ENCODE data around the gene ST6GALNAC5. TPM values are rescaled to one million over a fixed set of nuclear protein-coding genes. Genes with fewer than 3 reads are reported as not detected.

ST6GALNAC5 gene
- total and polyA plus RNA-seq, 2 of the 13 experiments (the other 11 are each of a cell fraction or from before 2014, with no cell fraction given) = not detected

DNA sequence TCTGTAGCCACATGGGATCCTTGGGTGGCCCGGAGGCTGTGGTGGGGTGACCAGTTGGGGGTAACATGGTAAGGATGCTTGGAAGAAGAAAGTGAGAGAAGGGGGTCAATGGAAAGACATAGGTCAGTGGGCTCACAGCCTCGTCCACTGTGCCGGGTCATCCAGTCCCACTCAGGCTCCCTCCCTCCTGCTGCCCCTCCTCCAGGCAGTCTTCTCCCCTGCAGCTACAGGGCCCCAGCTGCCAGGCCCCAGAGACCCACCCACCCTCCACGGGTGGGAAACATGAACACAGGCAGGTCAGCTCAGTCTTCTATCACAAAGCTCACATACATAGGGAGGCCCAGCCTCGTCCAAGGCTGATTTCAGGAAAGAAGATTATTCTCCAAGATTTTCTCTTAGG, 158.3 kb downstream of the ST6GALNAC5 start:
- DNase-seq (ENCODE audit: low spot score) = no peak
- no peak for FAIRE-seq
- H3K4me2 ChIP-seq (ENCODE audit: low read depth, low read length) = no peak overlapping the region
- intact Hi-C loops (cut with micrococcal nuclease; ENCODE audit: unreplicated experiment) (no loop called here), in situ Hi-C loops (cut with HindIII; ENCODE audit: extremely low pct_ligation_motif_present, low pct_unique_long_range_greater_than_20kb) (no loop called here)
- ChIA-PET POLR2A (no interaction called here), CTCF (ENCODE audit: low intra/inter-chr PET ratio, low total read pairs) (no interaction called here)
- H3K27ac ChIP-seq (ENCODE audit: extremely low read length, insufficient read depth, low read length) = no peak overlapping the region
- no peaks in the 10 kb centered on the region for H3K36me3 ChIP-seq (replicated peaks in 1 of 2; ENCODE audit: control insufficient read depth in 1 of 2, insufficient read depth in 2 of 2, low read length in 2 of 2)
- H3K4me3 ChIP-seq (replicated peaks in 1 of 3; ENCODE audit: insufficient read depth in 1 of 3, low read depth in 2 of 3, low read length in 3 of 3) = no peak overlapping the region
- H3K79me2 ChIP-seq (ENCODE audit: insufficient read depth, low read length) = no peaks in the 10 kb centered on the region
- H3K4me1 ChIP-seq (ENCODE audit: insufficient read depth, low read length) = no peaks in the 10 kb centered on the region
- no peak overlapping the region for H2AFZ ChIP-seq (ENCODE audit: low read length)
- no peak for ATAC-seq
- no peak overlapping the region for H3K9ac ChIP-seq (ENCODE audit: insufficient read depth, low read depth, low read length)
- BruUV-seq (replicated peaks) = no TSS peak
- 23% methylated on average over 3 of the region's 5 CpGs for WGBS (ENCODE audit: low lambda C conversion rate)
- no peaks in the 10 kb centered on the region for H4K20me1 ChIP-seq (ENCODE audit: insufficient read depth, low read length)
- H3K27me3 ChIP-seq (ENCODE audit: control insufficient read depth in 1 of 2, insufficient read depth in 2 of 2, low read length in 2 of 2) = no peaks in the 10 kb centered on the region
- no peaks in the 10 kb centered on the region for H3K9me3 ChIP-seq (ENCODE audit: low read length)
- TF ChIP-seq, protein P1, sequence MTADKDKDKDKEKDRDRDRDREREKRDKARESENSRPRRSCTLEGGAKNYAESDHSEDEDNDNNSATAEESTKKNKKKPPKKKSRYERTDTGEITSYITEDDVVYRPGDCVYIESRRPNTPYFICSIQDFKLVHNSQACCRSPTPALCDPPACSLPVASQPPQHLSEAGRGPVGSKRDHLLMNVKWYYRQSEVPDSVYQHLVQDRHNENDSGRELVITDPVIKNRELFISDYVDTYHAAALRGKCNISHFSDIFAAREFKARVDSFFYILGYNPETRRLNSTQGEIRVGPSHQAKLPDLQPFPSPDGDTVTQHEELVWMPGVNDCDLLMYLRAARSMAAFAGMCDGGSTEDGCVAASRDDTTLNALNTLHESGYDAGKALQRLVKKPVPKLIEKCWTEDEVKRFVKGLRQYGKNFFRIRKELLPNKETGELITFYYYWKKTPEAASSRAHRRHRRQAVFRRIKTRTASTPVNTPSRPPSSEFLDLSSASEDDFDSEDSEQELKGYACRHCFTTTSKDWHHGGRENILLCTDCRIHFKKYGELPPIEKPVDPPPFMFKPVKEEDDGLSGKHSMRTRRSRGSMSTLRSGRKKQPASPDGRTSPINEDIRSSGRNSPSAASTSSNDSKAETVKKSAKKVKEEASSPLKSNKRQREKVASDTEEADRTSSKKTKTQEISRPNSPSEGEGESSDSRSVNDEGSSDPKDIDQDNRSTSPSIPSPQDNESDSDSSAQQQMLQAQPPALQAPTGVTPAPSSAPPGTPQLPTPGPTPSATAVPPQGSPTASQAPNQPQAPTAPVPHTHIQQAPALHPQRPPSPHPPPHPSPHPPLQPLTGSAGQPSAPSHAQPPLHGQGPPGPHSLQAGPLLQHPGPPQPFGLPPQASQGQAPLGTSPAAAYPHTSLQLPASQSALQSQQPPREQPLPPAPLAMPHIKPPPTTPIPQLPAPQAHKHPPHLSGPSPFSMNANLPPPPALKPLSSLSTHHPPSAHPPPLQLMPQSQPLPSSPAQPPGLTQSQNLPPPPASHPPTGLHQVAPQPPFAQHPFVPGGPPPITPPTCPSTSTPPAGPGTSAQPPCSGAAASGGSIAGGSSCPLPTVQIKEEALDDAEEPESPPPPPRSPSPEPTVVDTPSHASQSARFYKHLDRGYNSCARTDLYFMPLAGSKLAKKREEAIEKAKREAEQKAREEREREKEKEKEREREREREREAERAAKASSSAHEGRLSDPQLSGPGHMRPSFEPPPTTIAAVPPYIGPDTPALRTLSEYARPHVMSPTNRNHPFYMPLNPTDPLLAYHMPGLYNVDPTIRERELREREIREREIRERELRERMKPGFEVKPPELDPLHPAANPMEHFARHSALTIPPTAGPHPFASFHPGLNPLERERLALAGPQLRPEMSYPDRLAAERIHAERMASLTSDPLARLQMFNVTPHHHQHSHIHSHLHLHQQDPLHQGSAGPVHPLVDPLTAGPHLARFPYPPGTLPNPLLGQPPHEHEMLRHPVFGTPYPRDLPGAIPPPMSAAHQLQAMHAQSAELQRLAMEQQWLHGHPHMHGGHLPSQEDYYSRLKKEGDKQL (CRISPR knock-in tag; IDR thresholded peaks at IDR 0.05; ENCODE audit: low read depth) = no peak
- no peak for TF ChIP-seq DR1 (CRISPR knock-in tag; IDR thresholded peaks at IDR 0.05)
- TF ChIP-seq RAD51 (IDR thresholded peaks at IDR 0.05; ENCODE audit: borderline replicate concordance) = no peak
- no peak for TF ChIP-seq ZNF577 (CRISPR knock-in tag; IDR thresholded peaks at IDR 0.05; ENCODE audit: borderline replicate concordance, low read depth)
- no peak for TF ChIP-seq NCOA2 (CRISPR knock-in tag; IDR thresholded peaks at IDR 0.05)
- TF ChIP-seq ZNF879 (CRISPR knock-in tag; IDR thresholded peaks at IDR 0.05) = no peak
- no peak for TF ChIP-seq ZNF710 (CRISPR knock-in tag; IDR thresholded peaks at IDR 0.05; ENCODE audit: borderline replicate concordance)
- no peak for TF ChIP-seq RFXAP (CRISPR knock-in tag; IDR thresholded peaks at IDR 0.05; ENCODE audit: borderline replicate concordance)
- no peak for TF ChIP-seq SRSF9 (IDR thresholded peaks at IDR 0.05; ENCODE audit: borderline replicate concordance, insufficient read depth, low read depth, low read length, poor library complexity, severe bottlenecking)
- no peak for TF ChIP-seq SKI (IDR thresholded peaks at IDR 0.05; ENCODE audit: partially characterized antibody)
- TF ChIP-seq, protein P2, sequence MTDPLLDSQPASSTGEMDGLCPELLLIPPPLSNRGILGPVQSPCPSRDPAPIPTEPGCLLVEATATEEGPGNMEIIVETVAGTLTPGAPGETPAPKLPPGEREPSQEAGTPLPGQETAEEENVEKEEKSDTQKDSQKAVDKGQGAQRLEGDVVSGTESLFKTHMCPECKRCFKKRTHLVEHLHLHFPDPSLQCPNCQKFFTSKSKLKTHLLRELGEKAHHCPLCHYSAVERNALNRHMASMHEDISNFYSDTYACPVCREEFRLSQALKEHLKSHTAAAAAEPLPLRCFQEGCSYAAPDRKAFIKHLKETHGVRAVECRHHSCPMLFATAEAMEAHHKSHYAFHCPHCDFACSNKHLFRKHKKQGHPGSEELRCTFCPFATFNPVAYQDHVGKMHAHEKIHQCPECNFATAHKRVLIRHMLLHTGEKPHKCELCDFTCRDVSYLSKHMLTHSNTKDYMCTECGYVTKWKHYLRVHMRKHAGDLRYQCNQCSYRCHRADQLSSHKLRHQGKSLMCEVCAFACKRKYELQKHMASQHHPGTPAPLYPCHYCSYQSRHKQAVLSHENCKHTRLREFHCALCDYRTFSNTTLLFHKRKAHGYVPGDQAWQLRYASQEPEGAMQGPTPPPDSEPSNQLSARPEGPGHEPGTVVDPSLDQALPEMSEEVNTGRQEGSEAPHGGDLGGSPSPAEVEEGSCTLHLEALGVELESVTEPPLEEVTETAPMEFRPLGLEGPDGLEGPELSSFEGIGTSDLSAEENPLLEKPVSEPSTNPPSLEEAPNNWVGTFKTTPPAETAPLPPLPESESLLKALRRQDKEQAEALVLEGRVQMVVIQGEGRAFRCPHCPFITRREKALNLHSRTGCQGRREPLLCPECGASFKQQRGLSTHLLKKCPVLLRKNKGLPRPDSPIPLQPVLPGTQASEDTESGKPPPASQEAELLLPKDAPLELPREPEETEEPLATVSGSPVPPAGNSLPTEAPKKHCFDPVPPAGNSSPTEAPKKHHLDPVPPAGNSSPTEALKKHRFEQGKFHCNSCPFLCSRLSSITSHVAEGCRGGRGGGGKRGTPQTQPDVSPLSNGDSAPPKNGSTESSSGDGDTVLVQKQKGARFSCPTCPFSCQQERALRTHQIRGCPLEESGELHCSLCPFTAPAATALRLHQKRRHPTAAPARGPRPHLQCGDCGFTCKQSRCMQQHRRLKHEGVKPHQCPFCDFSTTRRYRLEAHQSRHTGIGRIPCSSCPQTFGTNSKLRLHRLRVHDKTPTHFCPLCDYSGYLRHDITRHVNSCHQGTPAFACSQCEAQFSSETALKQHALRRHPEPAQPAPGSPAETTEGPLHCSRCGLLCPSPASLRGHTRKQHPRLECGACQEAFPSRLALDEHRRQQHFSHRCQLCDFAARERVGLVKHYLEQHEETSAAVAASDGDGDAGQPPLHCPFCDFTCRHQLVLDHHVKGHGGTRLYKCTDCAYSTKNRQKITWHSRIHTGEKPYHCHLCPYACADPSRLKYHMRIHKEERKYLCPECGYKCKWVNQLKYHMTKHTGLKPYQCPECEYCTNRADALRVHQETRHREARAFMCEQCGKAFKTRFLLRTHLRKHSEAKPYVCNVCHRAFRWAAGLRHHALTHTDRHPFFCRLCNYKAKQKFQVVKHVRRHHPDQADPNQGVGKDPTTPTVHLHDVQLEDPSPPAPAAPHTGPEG (CRISPR knock-in tag; IDR thresholded peaks at IDR 0.05) = no peak
- no peak for TF ChIP-seq THYN1 (CRISPR knock-in tag; IDR thresholded peaks at IDR 0.05; ENCODE audit: borderline replicate concordance, low read depth)

Measured in HepG2 (cell line).